Suprapubic skin (tissue), 3 donors: ENCODE measurements around the gene CYB5RL.

Experiments
- EP300 ChIP-seq: sonication (generic); formaldehyde crosslinking; IDR thresholded peaks from one replicate; pipeline ENCODE4 v1.6.1; 2017; ENCODE audit warnings: antibody characterized with exemption
- POLR2A ChIP-seq, 2 donors: fragments of 450-650 bp; IDR thresholded peaks; one replicate each; pipeline ENCODE4 v1.6.1; 2017; ENCODE audit warnings: antibody characterized with exemption in 2 of 2, mild to moderate bottlenecking in 2 of 2, moderate library complexity in 2 of 2
- TF ChIP-seq, protein P1 (sequence below), 2 donors: fragments of 200-600 bp in 1 of 2; fragments of 450-650 bp in 1 of 2; sonication (generic) in 1 of 2; IDR thresholded peaks; one replicate each; pipeline ENCODE4 v1.5.1; 2016 to 2019; ENCODE audit warnings: antibody characterized with exemption in 2 of 2, mild to moderate bottlenecking in 1 of 2, moderate library complexity in 1 of 2

DNA sequence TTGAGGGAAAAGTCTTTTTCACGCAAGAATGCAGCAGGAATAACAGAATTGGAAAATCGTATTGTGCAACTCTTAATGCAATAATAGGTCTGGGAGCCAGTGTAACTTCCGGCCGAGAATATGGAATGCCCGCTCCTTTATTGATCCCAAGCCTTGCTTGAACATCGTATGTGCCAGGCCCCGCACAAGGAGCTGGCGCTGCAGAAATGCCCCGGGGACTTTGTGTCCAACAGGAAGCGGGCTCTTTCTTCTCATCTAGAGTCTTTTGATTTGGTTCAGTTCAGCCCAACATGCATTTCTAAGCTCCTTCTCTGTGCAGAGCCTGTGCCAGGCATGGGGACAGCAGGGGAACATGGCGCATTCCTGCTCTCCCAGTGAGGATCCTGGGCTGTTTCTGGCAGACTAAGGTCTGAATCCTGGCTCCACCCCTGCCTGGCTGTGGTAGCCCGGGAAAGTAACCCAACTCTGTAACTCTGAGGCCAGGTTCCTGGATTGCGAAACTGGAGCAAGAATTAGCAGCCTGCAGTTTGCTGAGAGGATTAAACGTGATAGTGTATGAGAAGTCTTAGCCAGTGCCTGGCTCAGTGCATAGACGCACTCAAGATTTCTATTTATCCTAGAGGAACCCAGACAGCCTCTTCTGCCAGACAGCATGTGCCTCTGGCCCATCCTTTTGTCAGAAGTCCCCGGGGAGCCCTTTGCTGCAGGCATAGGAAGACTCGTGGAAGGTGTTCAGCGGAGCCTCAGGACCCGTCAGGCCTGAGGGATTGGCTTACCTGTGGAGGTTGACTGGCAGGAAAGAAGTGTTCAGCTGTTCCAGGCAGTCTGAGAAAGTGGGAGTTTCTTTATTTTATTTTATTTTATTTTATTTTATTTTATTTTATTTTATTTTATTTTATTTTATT is 46.0 kb downstream of the CYB5RL start:
- TF ChIP-seq, protein P1, sequence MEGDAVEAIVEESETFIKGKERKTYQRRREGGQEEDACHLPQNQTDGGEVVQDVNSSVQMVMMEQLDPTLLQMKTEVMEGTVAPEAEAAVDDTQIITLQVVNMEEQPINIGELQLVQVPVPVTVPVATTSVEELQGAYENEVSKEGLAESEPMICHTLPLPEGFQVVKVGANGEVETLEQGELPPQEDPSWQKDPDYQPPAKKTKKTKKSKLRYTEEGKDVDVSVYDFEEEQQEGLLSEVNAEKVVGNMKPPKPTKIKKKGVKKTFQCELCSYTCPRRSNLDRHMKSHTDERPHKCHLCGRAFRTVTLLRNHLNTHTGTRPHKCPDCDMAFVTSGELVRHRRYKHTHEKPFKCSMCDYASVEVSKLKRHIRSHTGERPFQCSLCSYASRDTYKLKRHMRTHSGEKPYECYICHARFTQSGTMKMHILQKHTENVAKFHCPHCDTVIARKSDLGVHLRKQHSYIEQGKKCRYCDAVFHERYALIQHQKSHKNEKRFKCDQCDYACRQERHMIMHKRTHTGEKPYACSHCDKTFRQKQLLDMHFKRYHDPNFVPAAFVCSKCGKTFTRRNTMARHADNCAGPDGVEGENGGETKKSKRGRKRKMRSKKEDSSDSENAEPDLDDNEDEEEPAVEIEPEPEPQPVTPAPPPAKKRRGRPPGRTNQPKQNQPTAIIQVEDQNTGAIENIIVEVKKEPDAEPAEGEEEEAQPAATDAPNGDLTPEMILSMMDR (IDR thresholded peaks at IDR 0.05) = no peak
- no peak for TF ChIP-seq POLR2A (IDR thresholded peaks at IDR 0.05)
- no peak for TF ChIP-seq EP300
